Hematopoietic multipotent progenitor cell treated with erythropoietin and hydrocortisone succinate and interleukin-3 and kit ligand, for 8 days (in vitro differentiated cells): ENCODE results near the gene UBE2V1.
"Not testable (repeated sequence)": the region's sequence is repeated elsewhere in the genome, so short reads cannot be mapped to it uniquely, and the experiment has no call there.

Experiments used
- DNase-seq: peaks from one replicate; pipeline ENCODE4 v3.0.0-alpha.2; 2015

UBE2V1 gene

GRCh38 chr20:50136822-50137599, 24.1 kb upstream of the UBE2V1 start:
- DNase-seq = no peak

- DNase-seq = not testable (repeated sequence)
These were observed 22.2 kb upstream of the UBE2V1 start for GRCh38 chr20:50135157-50135556.

- no peak for DNase-seq
These were observed 20.7 kb upstream of the UBE2V1 start for GRCh38 chr20:50133474-50134217.

GRCh38 chr20:50133041-50133440, 20.1 kb upstream of the UBE2V1 start:
- no peak for DNase-seq

GRCh38 chr20:50130995-50131394, 18.0 kb upstream of the UBE2V1 start:
- no peak for DNase-seq

GRCh38 chr20:50130356-50130723, 17.4 kb upstream of the UBE2V1 start:
- DNase-seq = no peak

- peak; percentile 40 for DNase-seq
These were observed 16.9 kb upstream of the UBE2V1 start for GRCh38 chr20:50129662-50130355.

GRCh38 chr20:50128520-50128905, 15.6 kb upstream of the UBE2V1 start:
- DNase-seq = no peak

- DNase-seq = no peak
These were observed 14.9 kb upstream of the UBE2V1 start for GRCh38 chr20:50127587-50128519.

- no peak for DNase-seq
These were observed 13.7 kb upstream of the UBE2V1 start for GRCh38 chr20:50126662-50127061.

- no peak for DNase-seq
These were observed 12.3 kb upstream of the UBE2V1 start for GRCh38 chr20:50125279-50125678.

GRCh38 chr20:50124496-50124895, 11.5 kb upstream of the UBE2V1 start:
- DNase-seq = no peak

- no peak for DNase-seq
These were observed 10.5 kb upstream of the UBE2V1 start for GRCh38 chr20:50123418-50123817.

GRCh38 chr20:50122763-50123162, 9.8 kb upstream of the UBE2V1 start:
- DNase-seq = no peak

GRCh38 chr20:50121858-50122271, 8.9 kb upstream of the UBE2V1 start:
- no peak for DNase-seq

- DNase-seq = peak; percentile 78
These were observed 8.2 kb upstream of the UBE2V1 start for GRCh38 chr20:50120935-50121693.

- no peak for DNase-seq
These were observed 5.3 kb upstream of the UBE2V1 start for GRCh38 chr20:50118203-50118602.

GRCh38 chr20:50116368-50116999, 3.5 kb upstream of the UBE2V1 start:
- DNase-seq = no peak

GRCh38 chr20:50115591-50116367, 2.8 kb upstream of the UBE2V1 start:
- DNase-seq = peak; percentile 97

- DNase-seq = no peak
These were observed 2.1 kb upstream of the UBE2V1 start for GRCh38 chr20:50115041-50115512.
